Activated CD4-positive, CD25-positive, alpha-beta regulatory T cell (primary cell): ENCODE results near the gene SCO1.
"Not testable (repeated sequence)": the region's sequence is repeated elsewhere in the genome, so short reads cannot be mapped to it uniquely, and the experiment has no call there.

Experiments used
- DNase-seq, 4 experiments: peaks; one replicate each; lab custom pipeline; 2025; lab: John Stamatoyannopoulos, UW

SCO1 gene

DNA sequence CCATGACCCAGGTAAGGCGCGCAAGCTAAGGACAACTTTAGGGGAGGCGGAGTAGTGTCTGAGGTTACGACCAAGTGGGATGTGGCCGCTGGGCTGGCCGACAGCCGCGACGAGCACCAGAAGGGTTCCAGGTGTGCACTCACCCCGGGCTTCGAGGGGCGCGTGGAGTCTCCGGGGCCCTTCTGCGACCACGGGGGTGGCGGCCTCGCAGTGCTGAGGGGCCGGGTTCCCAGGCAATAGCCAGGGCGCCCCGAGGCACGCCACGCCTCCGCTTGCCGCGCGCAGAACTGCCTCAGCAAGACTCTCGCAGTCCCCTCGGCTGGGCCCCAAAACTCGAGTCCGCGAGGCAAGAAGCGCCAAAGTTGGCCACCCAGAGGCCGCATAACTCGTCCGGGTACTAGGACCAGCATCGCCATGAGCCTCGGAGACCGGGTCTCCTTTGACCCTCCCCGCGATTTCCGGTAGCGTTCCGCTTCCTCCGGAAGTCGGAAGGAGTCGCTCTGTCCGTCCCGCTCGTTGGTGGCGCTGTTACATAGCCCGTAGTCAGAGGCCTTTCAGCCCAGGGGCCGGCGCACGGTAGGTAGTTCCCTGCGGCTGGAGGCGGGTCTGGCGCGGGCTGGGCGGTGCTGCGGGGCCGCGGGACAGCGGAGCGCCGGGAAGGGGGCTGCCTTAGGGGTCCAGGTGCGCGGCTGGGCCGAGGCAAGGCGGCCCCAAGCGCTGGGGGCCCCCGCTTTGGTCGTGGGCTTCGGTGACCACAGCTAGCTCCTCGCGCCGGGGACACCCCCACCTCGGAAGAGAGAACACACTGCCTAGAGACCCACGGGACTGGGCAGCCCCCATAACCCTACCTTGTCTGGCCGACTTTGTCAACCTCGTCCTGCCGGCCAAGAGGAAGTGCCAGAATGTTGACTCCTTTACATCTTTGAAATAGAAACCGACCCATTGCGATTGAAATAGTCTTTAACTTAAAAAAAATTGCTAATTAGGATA is at the start of gene SCO1, which contains the start of gene ADPRM:
SCO1 (minus strand) TSS at position 442 of the 990 bp plus-strand sequence; CDS start at position 416, 26 bp downstream.
ADPRM (plus strand) TSS at position 503 of the 990 bp plus-strand sequence. CDS start 7,333 bp downstream, outside the sequence.
- peak; percentile 78 to 84 (median 81) for DNase-seq

DNA sequence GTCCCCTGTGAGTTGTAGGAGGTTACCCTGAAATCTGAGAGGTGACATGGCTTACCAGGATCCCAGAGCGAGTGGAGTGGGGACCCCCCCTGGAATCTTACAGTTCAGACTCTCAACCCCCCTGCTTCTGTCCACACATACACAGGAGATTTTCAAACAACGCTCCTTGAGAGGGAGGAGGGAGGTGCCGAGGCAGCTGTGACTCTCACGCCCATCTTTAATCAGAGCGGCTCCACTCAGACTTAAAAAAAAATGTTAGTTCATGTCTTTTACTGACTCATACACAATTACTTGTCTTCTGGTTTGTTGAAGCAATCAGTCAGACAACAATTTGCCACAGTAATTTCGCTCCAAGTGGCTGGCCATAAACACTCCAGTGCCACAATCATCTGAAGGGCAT is 47.9 kb upstream of the SCO1 start:
- DNase-seq: no peak

- DNase-seq: no peak
Measured at GRCh38 chr17:10744501-10745000, 47.2 kb upstream of the SCO1 start.

- DNase-seq: no peak
Measured at GRCh38 chr17:10743316-10744009, 46.1 kb upstream of the SCO1 start.

DNA sequence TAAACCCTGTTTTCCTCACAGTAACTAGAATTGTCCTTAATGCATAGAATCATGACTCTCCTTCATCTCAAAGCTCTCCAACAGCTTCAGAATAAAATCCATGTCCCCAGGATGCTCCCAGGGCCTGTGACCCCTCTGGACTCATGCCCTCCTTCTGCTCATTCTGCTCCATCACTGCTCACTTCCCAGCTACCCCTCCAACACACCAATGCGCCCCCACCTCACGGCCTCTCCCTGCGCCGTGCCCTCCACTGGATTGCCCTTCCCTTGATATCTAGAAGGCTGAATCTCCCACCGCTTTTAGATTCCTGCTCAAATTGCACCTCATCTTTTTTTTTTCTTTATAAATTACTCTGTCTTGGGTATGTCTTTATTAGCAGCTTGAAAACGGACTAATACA is 45.1 kb upstream of the SCO1 start:
- DNase-seq: no peak

DNA sequence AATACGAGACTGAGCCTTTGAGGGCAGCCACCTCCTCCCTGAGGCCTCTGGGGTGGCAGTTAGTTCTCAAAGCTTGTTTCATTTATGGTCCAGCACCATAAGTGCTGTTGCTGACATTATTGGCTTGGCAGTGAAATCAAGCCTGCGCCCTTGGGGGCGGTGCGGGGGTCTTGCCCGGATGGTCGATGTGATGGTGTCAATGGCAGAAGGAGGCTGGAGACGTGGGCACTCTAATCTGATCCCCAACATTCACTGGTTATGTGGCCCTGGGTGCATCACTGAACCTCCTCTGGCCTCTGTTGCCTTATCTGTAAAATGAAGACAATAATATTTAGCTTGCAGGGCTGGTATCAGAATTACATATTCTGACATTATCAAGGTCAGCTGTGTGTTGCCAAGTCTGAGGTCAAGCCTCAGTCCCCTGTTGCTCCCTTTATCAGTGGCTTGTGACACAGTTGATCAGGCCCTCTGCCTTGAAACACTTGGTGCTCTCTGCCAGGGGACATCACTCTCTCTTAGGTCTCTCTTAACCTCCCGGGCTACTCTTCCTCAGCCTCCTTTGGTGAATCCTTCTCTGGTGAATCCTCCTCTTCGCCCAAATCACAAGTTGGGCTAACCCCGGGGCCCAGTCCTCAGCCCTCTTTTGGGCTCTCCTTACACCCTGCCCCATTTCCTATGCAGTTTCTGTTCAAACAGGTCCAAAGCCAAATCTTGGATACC is 44.2 kb upstream of the SCO1 start:
- no peak for DNase-seq

DNA sequence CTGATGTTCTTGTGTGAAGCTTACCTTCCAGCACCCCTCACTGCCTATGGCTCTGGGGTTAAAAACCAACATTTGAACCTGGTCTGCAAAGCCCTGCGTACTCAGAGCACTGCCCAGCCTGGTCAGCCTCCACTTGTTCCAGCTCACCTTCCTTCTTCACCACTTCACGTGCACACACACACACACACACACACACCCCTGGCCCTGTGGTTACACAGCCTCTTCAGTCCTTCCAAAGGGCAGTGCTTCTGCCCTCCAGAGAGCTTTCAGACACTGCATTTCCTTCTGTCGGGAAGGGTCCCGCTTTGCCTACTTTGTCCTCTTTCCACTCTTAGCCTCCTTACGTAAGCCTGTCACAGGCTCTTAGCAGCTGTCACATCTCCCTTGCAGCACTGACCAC is 42.1 kb upstream of the SCO1 start:
- no peak for DNase-seq

DNA sequence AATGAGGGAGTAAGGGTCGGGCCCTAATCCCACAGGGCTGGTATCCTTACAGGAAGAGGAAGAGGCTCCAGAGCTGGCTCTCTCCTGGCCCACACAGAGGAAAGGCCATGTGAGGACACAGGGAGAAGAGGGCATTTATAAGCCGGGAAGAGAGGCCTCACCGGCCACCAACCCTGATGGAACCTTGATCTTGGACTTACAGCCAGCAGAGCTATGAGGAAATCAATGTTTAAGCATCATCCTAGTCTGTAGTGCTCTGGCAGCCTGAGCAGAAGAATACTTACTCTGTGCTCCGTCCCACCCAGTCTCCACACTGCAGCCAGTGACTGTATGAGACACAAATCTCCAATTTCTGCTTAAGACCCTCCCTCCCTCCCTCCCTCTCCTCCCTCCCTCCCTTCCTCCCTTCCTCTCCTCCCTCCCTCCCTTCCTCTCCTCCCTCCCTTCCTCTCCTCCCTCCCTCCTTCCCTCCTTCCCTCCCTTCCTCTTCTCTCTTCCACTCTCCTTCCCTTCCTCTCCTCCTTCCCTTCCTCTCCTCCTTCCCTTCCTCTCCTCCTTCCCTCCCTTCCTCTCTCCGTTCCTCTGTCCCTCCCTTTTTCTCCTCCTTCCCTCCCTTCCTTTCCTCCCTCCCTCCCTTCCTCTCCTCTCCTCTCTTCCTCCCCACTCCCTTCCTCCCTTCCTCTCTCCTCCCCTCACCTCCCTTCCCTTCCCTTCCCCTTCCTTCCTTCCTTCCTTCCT is 41.4 kb upstream of the SCO1 start:
- DNase-seq: no peak

- DNase-seq: no peak
Measured at GRCh38 chr17:10737736-10738135, 40.4 kb upstream of the SCO1 start.

DNA sequence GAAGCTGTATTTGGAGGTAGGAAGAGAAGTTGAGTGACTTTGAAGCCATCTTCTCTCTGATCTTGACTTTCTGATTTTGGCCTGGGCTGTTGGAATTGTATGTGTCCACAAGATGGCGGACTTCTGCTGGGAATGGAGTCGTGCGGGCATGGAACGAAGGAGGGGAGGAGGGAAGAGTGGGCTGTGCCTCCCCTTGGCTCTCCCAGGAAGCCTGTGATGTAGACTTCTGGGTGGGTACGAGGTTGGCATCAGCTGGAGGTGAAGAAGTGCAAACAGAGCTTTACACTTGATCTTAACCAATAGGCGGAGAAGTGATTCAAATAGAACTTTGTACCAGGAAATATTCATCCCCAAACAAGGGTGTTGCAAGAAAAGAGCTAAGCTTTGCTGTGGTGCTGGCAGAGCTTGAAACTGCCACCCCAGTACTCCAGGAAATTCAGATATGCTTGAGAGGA is 39.9 kb upstream of the SCO1 start:
- no peak for DNase-seq

DNA sequence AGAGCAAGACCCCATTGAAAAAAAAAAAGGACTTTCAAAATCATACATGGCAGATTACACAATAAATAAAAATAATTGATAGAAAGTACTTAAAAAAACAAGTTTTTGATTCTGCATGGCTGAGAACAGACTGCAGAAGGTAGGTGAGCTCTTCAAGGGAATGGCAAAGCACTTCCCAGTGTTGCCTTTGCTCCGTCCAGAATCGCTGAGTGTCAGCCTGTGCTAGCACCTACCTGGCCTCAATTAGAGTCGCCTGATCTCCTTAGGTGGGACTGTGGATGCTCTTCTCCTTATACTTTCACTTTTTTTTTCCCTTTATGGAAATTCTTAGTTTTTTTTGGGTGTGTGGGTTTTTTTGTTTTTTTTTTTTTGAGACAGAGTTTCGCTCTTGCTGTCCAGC is 38.5 kb upstream of the SCO1 start:
- DNase-seq: no peak

GRCh38 chr17:10735251-10735650 is 37.9 kb upstream of the SCO1 start:
- no peak for DNase-seq

- DNase-seq: no peak
Measured at GRCh38 chr17:10733666-10734065, 36.3 kb upstream of the SCO1 start.

DNA sequence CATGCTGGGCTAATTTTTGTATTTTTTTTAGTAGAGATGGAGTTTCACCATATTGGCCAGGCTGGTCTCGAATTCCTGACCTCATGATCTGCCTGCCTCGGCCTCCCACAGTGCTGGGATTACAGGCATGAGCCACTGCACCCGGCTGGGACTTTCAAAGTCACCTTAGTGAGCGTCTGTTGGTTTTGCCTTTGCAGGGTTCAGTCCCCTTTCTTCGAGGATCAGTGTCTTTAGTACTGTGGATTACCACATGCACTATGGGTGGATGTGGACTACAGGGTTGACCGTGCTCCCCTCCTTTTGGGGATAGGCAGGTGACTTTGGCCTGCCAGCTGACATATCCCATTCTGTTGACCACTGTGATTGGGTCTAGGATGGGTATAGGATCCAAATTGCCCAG is 34.8 kb upstream of the SCO1 start:
- DNase-seq: not testable (repeated sequence)

DNA sequence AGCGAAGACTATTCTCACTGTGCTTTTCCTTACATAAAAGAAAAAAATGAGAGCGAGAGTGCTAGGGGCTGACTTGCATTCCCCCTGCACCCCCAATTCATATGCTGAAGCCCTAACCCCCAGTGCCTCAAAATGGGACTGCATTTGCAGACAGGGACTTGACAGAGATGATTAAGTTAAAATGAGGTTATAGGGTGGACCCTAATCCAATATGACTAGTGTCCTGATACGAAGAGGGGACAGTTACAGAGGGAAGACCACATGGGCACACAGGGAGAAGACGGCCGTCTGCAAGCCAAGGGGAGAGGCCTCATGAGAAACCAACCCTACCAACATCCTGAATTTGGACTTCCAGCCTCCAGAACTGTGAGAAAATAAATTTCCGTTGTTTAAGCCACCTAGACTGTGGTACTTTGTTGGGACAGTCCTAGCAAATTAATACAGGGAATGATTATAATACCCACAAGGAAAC is 34.1 kb upstream of the SCO1 start:
- no peak for DNase-seq

GRCh38 chr17:10730247-10730646 is 32.9 kb upstream of the SCO1 start:
- not testable (repeated sequence) for DNase-seq

DNA sequence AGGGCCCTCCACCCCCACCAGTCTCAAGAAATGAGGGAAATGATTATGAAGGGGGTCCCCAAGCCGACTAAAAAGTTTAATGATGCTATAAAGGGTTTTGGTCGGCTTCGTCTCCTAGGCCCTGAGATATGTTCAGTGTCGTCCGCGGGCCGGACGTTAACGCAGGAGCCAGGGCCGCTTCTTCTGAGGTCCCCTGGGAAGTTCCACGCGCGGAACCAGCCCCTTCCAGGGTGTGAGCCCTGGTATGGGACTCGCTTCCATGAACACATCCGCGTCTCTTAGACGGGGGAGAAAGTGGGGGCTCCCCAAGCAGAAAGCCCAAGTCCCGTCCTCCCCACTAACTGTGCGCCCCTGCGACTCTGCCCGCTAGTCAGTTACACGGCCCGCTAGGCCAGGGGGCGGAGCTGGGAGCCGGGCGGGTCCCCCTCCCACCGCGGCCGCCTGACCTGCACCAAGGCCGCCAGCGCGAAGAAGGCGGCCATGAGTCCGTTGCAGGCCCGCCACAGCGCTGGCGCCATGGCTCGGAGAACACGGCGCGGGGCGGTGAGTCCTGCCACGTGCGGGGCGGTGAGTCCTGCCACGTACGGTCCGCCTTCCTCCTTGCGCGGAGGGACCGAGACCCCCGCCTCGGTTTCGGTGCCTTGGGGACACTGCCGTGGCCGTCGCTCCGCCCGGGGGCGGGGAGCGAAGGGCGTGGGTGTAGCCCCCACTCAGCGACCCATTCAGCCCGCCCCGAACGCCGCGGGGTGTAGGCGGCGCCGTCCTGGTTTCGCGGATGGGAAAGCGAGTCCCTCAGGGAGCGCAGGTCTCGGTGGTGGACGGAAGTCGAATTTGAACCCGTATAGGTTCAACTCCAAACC is 32.2 kb upstream of the SCO1 start, which contains the start of gene TMEM220:
TMEM220 (minus strand) TSS at position 690 of the 860 bp plus-strand sequence; CDS start at position 518, 172 bp downstream.
- DNase-seq: peak in 1 of 4 experiments; percentile 6

DNA sequence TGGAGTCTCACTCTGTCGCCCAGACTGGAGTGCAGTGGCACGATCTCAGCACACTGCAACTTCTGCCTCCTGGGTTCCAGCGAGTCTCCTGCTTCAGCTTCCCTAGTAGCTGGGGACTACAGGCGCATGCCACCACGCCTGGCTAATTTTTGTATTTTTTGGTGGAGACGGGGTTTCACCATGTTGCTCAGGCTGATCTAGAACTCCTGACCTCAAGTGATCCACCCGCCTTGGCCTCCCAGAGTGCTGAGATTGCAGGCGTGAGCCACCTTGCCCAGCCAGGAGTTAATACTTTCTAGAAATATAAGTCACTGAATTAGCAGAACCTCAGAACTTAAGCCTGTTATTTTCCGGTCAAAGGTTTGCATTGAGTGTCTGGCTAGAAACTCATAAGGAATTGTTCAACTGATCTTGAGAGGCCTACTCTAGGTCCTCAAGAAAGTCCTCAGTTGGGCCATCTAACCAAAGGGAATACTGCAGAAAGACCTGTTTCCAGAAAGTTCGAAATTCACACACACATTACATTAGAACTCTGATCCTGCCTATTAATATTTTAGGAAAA is 31.1 kb upstream of the SCO1 start:
- no peak for DNase-seq

DNA sequence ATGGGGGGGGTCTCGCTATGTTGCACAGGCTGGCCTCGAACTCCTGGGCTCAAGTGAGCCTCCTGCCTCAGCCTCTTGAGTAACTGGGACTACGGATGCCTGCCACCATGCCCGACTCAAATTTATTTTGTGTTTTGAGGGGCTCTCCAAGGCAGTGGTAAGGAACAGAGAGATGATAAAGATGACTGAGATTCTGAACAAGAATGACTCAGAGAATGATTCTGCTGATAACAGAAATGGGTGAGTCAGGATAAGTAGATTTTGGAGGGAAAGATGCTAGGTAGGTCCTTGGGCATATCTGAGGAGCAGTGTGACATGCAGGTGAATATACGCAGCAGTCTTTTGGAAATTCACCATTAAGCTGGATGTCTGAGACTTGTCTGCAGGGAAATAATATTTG is 29.9 kb upstream of the SCO1 start:
- no peak for DNase-seq

GRCh38 chr17:10726196-10726595 is 28.9 kb upstream of the SCO1 start:
- DNase-seq: no peak
